Pulmonary artery endothelial cell (primary cell): ENCODE measurements around the gene IL36RN. TPM values are rescaled to one million over a fixed set of nuclear protein-coding genes. Genes with fewer than 3 reads are reported as not detected.
"Not testable (repeated sequence)": the region's sequence is repeated elsewhere in the genome, so short reads cannot be mapped to it uniquely, and the experiment has no call there.

Source experiments
- DNase-seq: peaks from one replicate; pipeline ENCODE4 v3.0.0-alpha.2; 2011; ENCODE audit warnings: low read depth, low spot score
- total RNA-seq: library from RNA; depleted of rRNA; stranded (reverse); fragments of >200 nt; gene quantifications from 2 replicates; pipeline ENCODE4 v1.2.3, GENCODE V29; 2014

Gene IL36RN
- total RNA-seq, 1 donor from 2014 or later = not detected

DNA sequence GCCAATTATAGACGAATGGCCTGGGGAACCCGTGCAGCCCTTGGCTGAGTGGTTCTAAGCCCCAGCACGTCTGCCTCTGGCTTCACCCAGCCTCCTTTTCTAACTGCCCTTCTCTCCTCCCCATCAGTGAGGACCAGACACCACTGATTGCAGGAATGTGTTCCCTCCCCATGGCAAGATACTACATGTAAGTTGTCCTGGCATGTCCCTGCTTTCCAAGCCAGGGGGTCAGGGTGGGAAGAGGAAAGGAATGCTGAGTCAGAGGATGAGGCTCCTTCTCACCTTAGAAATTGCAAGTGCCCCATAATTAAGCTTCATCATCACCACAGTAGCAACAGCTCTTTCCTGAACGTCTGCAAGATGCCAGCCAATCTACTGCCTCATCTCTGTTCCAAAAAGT lies 13.6 kb downstream of the IL36RN start:
- no peak for DNase-seq

DNA sequence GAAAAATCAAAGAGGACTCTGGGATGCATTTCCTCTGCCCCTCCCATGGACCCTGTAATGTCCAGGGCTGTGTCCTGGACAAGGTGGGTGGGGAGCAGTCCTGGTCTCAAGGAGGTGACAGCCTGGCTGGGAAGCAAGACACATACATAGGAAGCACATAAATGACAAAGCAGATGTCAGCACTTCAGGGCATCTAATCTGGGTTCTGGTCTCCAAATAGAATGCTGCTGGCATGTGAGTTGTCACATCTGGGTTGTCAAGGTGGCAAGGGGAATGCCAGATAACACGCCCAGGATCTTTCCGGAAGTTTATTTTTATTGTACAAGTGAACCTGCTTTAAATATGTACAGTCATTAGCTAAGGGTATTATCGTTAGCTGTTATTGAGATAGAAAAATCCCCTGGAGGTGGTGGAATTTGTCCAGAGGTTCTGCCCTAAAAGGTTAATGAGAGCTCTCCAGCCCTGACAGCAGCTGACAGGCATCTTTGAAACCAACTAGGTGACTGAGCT lies 14.4 kb downstream of the IL36RN start:
- no peak for DNase-seq

DNA sequence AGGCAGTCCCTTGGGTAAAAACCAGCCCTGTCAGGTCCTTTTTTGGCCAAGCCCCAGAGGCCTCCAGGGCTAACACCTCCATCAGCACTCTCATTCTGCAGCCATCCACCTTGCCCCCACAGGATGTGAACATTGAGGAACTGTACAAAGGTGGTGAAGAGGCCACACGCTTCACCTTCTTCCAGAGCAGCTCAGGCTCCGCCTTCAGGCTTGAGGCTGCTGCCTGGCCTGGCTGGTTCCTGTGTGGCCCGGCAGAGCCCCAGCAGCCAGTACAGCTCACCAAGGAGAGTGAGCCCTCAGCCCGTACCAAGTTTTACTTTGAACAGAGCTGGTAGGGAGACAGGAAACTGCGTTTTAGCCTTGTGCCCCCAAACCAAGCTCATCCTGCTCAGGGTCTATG lies 16.0 kb downstream of the IL36RN start:
- DNase-seq = no peak

DNA sequence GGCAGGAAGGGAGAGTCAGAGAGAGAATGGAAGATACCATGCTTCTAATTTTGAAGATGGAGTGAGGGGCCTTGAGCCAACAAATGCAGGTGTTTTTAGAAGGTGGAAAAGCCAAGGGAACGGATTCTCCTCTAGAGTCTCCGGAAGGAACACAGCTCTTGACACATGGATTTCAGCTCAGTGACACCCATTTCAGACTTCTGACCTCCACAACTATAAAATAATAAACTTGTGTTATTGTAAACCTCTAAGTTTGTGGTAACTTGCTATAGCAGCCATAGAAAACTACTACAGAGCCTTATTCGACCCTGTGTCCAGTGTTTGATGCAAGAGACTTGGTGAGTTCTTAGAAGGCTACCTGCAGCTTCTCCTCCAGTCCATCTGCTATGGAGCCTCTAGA lies 16.6 kb downstream of the IL36RN start:
- no peak for DNase-seq

DNA sequence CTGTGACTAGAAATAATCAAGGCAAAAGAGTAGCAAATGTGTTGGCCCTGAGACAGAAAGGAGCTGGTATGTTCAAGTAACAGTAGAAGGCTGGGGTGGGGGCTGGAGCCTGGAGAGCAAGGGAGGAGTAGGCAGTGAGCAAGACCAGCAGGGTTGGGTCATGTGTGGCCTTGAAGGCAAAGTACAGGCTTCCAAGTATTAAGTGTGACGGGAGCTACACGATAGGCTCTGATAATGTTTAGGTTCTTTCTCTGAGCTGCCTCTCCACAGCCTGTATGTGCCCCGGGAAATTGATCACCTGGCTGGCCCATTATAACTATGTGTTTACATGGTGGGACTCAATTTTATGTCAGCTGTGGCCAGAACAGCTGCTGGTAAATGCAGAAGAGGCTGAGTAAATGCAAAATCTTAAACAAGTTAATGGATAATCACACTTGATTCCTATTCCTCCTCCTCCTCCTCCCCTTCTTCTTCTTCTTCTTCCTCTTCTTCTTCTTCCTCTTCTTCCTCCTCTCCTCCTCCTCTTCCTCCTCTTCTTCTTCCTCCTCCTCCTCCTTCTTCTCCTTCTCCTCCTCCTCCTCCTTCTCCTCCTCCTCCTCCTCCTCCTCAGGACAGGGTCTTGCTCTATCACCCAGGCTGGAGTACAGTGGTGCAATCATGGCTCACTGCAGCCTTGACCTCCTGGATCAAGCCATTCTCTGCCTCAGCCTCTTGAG lies 18.1 kb downstream of the IL36RN start:
- no peak for DNase-seq

DNA sequence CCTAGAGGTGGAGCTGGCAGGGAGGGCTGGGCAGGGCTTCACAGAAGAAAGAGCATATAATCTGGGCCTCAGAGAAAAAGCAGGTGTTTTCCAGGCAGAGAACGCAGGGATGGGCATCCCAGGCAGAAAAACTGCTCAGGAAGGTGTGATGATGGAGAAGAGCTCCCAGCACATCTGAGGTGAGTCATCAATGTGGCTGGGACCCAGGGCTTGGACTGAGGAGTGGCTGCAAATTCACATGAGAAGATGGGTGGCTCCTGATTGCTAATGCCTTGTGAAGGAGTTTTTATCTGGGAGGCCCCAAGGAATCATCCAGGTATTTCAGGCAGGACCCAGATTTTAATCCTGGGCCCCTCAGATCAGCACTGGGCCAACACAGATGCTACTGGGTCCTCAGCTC lies 18.9 kb downstream of the IL36RN start:
- DNase-seq = no peak

DNA sequence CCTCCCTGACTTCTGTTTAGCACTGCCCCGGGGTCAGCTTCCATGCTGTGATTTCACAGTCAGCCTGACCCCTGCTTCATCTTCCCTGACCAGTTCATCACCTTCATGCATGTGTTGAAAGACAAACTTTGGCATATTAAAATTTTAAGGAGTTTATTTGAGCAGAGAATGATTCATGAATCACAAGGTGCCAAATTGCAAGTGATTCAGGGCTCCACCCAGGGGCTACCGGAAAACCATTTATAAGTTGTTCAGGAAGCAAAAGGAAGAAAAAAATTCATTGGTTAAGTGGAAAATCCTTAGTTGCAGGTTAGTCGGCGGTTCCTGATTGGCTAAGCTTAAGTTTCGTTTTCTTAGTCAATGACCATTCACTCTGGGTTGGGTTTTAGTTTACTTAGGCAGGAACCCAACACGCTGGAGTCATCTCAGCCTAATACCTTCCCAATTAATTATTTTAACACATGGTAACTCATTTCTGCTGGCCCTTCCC lies 19.4 kb downstream of the IL36RN start:
- peak; percentile 22 for DNase-seq

DNA sequence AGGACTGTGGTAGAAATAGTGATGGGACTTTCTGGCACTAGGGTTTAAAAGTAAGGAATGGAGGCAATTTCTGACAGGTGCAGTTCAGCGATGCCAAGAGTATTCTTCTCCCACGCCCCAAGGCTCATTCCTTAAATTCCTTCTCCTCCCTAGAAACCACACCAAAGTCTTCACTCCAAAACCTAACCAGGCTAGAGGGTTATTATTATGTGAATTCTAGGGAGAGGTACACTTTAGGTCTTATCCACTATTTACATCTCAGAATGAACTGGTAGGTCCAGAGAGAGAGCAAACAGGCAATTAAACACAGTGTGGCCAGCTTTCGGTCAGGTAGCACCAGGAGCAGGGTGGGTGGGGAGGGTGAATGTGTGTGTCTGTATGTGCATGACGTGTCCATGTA lies 20.1 kb downstream of the IL36RN start:
- DNase-seq = no peak

DNA sequence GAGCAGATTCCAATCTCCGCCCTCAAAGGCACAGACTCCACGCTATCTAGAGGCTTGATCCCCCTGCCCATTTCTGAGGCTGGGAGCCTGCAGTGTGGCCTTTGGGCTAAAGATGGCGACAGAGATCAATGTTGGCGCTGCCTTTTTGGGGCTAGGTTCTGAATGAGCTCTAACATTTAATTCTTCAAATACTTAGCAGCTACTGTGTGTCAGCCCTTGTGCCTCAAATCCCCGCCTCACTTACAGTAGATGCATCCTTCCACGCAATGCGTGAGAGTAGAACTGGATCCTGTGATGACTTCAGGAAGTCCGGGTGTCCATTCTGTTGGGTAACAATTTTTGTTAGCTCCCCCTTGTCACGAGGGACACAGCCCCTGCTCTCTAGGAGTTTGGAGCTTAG lies 21.1 kb downstream of the IL36RN start:
- no peak for DNase-seq

DNA sequence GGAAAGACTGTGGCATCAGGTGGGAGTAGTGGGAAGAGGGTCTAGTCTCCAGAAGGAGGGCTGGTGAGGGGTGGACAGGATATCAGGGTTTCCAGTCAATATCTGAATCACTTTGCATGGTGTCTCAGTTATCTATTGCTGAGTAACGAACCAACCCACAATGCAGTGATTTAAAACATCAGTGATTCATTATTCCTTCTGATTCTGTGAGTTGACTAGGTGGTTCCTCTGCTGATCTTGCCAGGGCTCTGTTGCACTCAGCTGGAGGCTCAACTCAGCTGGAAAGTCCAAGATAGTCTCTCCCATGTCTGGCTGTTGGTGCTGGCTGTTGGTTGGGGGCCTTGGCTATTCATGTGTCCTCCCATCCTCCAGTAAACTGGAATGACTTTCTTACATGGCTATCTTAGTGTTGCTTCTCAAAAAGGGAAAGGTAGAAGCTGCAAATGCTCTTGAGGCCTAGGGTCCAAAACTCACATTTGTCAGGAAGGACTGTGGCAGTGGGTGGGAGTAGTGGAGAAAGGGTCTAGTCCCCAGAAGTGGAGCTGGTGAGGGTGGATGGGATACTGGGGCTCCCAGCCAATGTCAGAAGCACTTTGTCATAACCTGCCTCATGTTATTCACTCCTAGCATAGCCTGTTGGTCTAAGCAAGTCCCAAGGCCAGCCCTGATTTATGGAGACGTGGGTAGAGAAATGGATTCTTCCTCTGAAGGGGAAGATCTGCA lies 22.7 kb downstream of the IL36RN start:
- DNase-seq = no peak

DNA sequence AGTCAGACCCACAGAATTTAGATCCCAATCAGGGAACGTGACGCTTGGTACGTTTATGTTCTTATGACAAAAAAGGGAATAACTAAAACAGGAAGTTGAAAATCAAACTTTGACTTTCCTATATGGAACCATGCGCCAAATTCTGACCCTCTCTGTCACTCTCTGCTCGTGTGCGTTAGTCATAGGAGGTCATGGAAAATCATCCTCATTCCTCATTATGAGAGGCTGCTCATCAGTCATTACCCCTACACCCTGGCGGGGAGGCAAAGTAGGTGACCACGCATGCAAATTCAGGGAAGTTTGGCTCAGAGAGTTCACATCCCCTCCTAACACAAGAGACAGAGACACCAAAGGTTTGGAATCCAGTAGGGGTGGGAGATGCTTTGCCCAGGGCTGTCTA lies 24.3 kb downstream of the IL36RN start:
- no peak for DNase-seq

DNA sequence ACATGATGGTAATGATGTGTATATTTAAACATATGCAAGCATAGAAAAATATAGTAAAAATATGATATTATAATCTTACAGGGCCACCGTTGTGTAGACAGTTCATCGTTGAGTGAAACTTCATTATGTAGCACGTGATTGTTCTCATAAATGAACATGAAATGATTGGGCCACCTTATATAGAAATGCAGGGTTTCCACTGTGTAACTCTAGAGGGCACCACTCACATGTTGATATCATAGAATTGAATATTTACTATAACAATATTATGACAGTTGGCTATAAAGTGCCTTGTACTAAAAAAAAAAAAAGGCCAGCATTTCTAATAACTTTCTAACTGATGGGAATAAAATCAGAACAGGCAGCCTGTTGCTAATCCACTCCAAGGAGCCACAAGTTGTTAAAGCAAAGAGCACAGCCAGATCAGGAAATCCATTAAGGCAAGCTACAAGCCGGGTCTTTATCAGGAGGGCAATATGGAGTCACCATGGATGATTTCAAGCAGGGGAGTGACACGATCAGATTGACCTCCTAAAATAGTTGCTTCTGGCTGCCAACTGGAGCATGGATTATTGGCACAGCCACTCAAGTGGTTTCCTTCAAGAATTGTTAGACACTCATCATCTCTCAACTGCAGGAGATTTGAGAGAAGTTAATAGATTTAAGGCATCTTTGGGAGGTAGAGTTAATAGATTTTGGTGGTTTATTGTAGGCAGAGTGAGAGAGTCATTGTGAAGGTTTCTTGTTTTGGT lies 25.4 kb downstream of the IL36RN start:
- DNase-seq = no peak

DNA sequence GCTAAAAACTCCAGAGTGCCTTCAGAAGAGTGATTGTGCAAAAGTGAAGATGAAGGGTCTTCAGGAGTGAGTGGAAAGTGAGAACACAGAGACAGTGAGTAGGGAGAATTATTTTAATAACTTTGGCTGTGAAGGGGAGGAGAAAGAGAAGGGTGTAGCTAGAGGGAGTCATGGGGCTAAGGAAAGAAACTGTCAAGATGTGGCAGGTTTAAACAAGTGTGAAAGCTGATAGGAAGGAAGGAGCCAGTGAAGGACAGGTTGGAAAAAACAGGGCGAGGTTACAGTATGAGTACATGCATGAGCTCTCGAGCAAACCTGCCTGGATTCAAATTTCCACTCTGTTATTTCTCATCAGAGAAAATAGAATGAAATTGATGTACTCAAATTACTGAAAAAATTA lies 26.5 kb downstream of the IL36RN start:
- DNase-seq = no peak

DNA sequence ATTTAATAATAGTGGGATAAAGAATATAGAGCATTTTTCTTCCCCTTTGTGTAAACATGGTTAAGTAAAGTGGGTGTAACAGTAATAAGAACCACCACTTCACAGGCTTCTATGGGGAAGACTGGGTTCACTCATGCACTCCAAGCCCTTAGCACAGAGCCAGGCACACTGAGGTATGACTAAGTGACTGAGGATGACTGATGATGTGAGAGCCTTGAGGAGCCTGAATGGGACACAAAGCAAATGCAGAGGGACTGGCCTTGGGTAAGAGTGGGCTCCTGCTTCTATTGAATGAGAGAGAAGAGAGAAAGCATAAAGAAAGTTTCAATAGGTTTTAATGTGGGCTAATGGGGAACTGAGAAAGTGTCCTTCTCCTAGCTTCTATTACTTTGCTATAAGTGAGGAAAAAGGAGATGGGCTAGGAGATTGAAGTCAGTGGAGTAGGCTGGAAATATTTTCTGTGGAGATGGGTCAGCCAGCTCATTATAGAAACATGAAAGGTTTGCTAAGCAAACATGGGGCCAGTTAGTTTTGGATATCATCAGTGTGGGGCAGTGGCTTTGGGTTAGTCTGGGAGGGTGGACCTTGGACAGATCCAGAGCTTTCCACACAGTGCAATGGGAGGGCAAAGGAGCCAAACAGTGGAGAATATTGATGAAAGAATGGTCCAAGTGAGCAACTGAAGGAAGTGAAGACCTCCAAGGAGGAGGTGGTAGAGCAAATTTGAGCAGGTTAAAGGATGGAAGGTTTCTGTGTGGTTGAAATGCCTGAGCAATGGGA lies 29.4 kb downstream of the IL36RN start:
- no peak for DNase-seq

DNA sequence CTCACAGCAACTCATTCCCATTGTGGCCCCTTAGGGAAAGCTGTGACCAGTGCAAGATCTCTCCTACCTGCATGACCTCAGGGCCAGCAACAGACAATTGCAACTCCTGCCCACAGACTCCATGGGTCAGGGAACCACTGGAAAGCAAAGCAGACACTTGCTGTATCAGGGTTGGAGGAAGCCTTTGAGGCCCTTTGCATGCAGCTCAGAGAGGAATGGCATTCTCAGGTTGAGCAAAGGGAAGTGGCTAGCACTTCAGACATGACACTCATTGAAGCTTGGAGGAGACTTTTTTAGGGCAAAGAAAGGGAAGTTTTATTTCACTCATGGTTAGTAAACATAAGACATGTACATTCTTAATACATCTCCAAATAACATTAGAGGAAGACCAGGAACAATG lies 30.9 kb downstream of the IL36RN start:
- DNase-seq = no peak

DNA sequence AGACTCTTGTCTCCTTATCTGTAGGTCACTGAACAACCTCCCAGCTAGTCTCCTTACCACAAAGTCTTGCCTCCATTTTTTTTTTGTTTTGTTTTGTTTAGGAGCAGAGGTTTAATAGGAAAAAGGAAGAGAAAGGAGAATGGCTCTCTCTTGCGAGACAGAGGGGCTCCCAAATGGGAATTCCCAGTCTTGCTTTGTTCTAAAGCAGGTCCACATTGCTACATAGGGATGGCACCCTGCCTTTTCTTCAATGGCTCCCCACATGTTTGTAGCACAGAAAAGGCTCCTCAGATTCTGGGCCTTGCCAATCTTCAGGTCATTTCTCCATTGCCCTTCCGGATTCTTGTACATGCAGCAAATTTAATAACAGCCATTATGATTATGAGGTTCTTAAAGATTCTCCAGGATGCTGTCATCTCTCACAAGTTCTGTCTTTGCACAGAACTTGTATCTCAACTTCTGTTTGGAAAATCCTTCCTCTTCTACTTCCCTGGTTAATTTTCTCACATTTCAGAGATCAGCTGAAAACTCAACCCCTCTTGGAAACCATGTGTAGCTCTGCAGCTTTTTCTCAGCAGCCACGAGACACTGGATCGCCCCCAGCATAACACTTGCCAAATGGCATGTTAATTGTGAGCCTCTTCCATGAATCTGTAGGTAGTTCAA lies 32.4 kb downstream of the IL36RN start:
- DNase-seq = no peak

DNA sequence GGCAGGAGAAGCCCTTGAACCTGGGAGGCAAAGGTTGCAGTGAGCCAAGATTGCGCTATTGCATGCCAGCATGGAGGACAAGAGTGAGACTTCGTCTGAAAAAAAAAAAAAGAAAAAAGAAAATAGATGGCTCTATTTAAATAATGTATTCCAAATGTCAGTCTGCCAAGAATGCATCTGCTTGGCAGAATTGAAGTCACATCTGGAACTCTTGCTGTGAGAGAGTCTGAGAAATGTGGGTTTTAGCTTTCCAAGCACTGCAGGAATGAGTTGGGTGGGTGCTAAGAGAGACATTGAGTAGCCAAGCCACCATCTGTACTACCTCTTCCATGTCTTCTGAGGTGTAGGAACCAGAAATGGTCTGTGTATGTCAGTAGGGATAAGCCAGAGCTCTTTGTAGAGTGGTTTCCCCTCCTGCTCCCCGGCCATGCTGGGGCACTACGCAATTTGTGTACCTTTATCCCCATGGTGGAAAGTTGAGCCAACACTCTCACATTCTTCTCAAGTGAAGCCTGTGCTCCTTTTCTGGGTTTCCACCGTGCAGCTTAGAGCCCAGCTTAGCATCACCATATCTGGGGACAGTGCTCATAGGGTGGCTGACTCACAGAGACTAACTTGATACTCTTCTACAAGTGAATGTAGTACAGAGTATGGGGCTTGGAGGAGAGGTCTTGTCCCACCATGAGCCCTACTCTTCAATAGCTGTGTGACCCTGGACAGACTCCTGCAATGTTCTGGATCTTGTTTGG lies 34.0 kb downstream of the IL36RN start:
- no peak for DNase-seq

DNA sequence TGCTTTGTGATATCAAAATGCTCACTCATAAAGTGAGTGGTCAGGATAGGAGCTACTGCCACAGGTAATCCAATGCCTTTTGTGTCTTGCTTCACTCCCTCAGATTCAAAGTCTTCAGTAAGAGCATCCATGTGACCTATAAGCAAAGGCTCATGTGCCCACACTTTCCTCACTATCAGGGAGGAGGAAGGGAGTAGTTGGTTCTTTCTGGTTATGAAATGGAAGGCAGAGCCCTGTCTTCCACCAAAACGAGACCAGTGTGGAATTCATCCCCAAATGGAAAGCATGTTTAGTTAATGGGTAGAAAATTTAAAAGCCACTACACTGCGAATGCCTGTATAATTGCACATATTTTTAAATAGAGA lies 34.6 kb downstream of the IL36RN start:
- DNase-seq = no peak

DNA sequence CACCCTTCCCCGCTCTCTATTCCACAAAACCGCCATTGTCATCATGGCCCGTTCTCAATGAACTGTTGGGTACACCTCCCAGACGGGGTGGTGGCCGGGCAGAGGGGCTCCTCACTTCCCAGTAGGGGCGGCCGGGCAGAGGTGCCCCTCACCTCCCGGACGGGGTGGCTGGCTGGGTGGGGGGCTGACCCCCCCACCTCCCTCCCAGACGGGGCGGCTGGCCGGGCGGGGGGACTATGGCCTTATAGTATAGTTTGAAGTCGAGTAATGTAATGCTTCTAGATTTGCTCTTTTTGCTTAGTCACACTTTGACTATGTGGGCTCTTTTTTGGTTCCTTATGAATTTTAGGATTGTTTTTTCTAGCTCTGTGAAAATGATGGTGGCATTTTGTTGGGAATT lies 37.3 kb downstream of the IL36RN start:
- DNase-seq = not testable (repeated sequence)
